AG09309 (cell line): Measurements from ENCODE around the gene IGFBP2.

ENCODE experiments used
- DNase-seq: peaks from one replicate; pipeline ENCODE4 v3.0.0-alpha.2; 2010; ENCODE audit warnings: low read depth
- H3K4me3 ChIP-seq: 2 replicates; pipeline ENCODE4 v1.5.1; 2011; ENCODE audit warnings: mild to moderate bottlenecking, low read depth, low read length, moderate library complexity; ENCODE audit not compliant: control insufficient read depth
- CTCF ChIP-seq: IDR thresholded peaks from 2 replicates; pipeline ENCODE4 v1.5.1; 2011; ENCODE audit warnings: mild to moderate bottlenecking, low read depth, low read length, inconsistent platforms; ENCODE audit not compliant: insufficient read depth, control insufficient read depth; ENCODE audit errors: missing control alignments

IGFBP2 gene

GRCh38 chr2:216678098-216678465 is 44.9 kb downstream of the IGFBP2 start:
- no peak overlapping the region for H3K4me3 ChIP-seq
- no peak for DNase-seq
- no peak for TF ChIP-seq CTCF

GRCh38 chr2:216678813-216679657 is 45.8 kb downstream of the IGFBP2 start:
- H3K4me3 ChIP-seq, result no peak overlapping the region
- DNase-seq, result no peak
- no peak for TF ChIP-seq CTCF

- H3K4me3 ChIP-seq, result no peak overlapping the region
- no peak for TF ChIP-seq CTCF
- DNase-seq, result no peak
Observed at GRCh38 chr2:216679658-216680024, 46.4 kb downstream of the IGFBP2 start.

GRCh38 chr2:216680951-216681629 is 47.9 kb downstream of the IGFBP2 start:
- no peak for DNase-seq
- TF ChIP-seq CTCF, result no peak

GRCh38 chr2:216681683-216682082 is 48.5 kb downstream of the IGFBP2 start:
- no peak overlapping the region for H3K4me3 ChIP-seq
- TF ChIP-seq CTCF, result no peak
- no peak for DNase-seq

More at GRCh38 chr2:216680951-216681629, 47.9 kb downstream of the IGFBP2 start:
- no peak overlapping the region for H3K4me3 ChIP-seq

GRCh38 chr2:216683846-216684245 is 50.6 kb downstream of the IGFBP2 start:
- peak; percentile 94 for DNase-seq
- H3K4me3 ChIP-seq, result no peak overlapping the region
- TF ChIP-seq CTCF, result no peak
